HG03521 (cell line): ENCODE measurements around the gene MEGF6.

ENCODE experiments used
- ATAC-seq: cut with Tn5 transposase; IDR thresholded peaks from one replicate; pipeline ENCODE4 v1.9.1; 2021; ENCODE audit warnings: mild to moderate bottlenecking, moderate library complexity; ENCODE audit not compliant: unreplicated experiment

The MEGF6 gene

DNA sequence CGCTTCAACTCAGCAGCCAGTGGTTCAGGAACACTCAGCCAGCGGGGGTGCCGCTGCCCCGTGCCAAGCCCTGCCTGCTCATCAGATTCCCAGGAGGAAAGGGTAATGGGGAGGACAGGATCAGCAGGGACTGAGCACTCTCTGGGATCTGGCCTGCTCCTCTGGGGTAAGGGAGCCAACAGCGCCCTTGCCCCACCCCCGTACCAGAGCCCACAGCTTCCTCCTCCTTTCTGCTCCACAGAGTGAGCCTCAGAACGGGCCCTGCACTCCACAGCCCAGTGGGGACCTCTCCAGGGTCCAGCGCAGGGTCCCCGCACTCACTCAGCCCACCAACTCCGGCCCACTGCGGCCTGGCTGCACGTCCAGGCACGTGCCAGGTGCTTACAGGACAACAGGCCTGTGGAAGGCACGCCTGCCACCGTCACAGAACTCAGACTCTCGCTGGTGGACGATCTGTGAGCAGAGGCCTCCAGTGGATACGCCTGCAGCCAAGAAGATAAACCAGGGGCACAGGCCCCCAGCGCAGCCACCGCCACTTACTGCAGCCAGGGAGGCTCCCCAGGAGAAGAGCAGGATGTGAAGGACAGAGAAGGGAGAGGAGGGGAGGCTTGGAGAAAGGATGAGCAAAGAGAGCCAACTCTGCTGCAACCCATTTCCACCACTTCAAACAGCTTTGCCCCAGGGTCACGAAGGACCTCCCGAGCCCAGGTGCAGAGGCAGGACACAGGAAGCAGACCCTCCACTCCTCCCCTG lies 2.1 kb downstream of the MEGF6 start:
- ATAC-seq, result no peak

DNA sequence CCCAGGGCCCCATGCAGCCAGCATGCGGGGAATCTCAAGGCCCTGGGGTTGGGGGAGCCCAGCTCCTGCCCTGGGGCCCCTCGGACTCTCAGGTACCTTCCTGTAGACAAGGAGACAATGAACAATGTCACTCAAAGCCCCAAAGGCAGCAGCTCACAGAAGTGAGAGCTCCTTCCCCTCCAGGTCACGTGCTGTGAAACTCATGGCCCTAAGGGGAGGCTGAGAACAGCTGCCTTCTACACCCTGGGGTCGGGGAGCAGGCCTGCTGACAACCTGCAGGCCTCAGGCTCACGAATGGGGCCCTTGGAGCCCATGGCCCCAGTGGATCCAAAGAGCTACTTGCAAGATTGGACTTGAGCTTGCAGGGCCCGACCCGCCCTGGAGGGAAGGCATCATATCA lies 3.2 kb downstream of the MEGF6 start:
- ATAC-seq, result no peak

DNA sequence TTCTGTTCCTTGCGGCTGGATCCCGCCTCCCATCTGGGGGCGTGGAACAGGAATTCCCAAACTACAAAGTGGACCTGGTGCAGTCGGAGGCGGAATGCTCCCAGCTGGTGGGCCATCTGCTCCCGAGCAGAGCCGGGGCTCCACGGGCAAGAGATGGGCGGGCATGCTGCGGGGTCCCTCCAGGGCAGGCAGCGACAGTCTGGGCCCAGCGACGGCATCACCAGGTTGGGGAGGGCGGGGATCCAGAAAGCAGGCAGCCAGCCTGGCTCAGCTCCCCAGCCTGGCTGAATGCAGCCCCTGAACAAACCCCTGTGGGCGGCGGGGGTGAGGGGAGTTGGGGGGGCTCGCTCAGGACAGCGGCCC lies 3.6 kb downstream of the MEGF6 start:
- ATAC-seq, result no peak

DNA sequence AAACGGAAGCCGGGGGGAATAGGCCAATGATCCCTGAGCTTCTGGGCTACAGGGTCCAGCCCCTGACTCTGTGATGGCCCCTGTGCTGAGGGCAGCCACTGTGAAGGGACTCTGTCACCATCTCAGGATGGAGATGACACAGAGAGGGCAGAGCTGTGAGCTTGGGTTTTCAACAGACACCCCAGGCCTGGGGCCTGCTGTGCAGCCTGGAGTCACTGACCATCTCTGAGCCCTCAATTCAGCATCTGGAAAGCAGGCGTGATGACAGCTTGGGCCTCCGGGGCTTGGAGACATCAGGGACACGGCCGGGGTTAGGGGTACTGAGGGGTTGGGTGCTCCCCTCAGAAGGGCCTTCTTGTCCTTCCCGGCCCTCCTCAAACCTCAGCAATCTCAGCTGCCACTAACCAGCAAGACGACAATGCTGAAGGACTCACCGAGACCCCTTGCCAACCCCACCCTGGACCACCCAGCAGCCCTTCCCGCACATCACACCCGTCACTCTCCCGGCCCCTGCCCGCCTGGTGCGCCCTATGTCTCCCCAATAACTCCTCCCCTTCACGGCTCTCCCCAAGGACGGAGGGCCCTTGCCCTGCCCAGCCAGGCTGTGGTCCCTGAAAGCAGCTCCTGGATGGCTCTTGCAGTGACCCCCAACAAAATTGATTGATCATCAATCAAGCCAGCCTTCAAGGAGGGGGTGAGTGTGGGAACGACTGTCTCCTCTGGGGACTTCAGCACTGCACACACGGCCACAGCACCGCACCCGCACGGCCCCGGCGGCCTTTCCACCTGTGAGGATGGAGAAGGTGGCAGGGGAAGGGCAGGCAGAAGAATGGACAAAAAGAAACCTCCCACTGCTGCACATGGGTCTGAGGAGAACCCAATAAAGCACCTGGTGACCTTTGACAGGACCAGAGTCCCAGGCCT lies 4.3 kb downstream of the MEGF6 start:
- no peak for ATAC-seq

DNA sequence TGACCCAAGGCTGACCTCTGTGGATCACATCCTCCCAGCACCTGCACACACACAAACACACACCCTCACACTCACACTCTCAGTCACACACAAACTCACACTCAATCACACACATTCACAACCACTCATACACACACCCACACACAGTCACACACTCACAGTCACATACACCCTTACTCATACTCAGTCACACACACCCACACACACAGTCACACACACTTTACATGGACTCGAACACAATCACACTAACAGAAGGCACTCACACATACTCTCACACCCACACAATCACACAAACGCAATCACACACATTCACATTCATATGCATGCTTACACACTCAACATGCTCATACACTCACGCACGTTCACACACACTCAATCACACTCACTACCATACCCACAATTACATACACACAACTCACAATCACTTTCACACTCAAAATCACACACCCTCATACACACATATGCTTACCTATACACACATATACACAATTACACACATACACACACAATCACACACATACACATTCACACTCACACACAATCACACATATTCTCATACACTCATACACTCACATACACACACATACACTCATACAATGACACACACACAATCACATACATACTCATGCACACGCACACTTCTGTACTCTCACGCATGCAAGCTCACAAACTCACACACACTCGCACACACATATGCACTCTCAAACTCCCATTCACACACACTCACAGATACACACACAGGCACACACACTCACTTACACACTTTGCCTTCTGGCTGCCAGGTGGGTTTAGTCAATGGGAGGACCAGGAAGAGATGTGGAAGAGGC lies 6.1 kb downstream of the MEGF6 start:
- ATAC-seq, result no peak

DNA sequence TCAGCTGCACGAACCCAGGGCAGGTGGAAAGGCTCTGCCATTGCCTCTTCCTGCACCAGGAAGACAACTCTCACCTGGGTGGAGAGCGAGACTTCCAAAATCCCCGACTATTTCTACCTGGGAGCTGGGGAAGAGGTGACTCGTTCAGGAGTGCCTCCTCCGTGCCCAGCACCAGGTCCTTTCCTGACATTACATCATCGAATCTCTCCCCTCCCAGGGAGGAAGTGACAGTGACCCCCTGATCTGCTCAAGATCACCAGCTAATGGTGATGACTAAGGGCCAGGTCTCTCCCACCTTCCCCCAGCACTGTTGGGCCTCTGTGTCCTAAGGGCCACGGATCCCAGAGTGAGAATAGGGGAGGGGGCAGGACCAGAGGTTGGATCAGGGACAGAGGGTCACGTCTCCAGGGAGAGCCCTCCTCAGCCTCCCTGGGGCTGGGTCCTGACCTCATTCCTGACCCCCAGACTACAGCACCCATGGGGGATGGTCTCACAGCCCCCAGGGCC lies 6.8 kb downstream of the MEGF6 start:
- ATAC-seq, result no peak

DNA sequence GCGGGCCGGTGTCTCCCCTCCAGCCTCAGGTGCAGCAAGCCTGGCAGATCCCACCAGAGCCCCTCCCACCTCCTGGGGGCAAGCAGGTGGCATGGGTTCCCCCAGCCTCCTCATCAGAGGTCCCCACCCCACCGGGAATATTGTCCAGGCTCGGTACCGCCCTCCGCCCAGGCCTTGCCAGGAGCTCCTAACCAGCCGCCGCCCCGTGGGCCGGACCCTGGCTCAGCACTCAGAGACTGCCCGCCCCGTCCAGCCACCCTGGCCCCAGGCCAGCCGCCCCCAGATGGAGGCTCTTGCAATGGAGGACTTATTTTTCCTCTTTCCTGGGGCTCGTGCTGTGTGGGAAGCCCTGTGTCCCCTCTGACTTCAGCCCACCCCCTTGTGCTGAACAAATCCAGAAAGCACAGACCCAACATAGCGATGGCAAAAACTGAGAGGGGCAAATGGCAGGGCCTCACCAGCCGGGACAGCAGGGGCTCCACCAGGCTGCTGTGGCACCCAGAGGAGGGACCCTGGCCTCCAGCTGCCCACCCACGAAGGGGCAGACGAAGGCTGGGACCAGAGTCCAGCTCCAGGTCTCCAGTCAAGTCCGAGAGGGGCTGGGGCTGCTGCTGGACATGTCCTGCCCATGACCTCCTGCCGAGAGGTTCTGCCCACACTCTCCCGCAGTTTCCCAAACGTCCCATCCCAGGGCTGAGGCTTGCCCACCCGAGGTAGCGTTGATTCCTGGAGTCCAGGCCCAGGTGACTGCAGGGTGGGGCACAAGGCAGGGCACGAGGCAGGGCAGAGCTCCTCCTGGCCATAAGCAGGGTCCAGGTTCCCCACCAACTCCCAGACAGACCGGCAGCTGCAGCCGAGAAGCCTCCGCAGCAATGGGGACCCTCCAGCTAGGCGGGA lies 7.5 kb downstream of the MEGF6 start:
- no peak for ATAC-seq

DNA sequence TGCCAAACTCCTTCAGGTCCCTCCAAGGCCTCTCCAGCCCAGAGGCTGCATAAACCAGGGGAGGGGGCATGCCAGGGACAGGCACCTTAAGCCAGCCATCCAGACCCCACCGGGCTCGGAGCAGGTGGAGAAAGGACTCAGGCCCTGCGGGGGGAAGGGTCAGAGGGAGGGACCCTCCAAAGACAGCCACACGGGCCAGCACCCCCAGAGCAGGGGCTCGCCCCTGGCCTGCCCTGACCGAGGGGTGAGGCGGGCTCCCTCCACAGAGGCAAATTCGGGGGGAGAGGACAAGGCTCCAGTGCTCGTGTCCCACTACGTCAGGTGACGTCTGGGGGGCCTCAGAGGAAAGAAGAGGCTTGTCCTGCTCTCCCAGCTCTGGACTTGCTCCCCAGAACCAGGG lies 8.2 kb downstream of the MEGF6 start:
- no peak for ATAC-seq

DNA sequence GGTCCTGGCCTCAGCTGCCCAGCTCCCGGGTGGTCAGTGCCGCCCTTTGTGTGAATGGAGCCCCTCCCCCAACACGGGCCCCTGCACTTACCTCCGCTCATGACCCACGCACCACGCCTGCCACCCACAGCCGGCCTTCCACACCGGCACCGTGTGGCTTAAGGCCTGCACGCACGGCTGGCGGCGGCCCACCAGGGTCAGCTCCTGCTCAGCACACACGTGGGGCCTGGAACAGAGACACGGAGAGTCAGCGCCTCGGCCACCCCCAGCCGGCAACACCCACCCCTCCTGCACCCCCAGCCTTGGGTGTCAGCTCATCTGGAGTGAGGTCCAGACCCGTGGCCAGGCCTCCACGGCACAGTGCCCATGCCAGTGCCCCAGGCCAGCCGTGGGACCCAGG lies 8.9 kb downstream of the MEGF6 start:
- ATAC-seq, result no peak

DNA sequence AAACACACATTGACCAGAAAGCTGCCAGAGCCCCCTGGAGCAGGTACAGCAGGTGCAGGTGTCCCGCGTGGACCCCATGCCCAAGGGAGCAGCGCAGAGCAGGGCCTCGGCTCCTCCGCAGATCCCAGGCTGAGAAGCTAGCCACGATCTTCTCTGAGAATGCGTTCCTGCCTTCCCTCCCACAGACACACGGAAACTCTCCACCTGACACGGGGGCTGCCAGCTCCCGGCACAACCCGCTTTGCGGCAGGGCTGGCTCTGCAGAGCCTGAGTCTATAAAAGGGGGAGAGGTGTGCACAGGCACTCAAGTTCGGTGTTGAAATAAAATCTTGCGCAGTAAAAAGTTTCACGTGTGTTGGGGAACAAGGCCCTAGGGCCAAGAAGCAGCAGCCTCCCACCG lies 9.6 kb downstream of the MEGF6 start:
- no peak for ATAC-seq

DNA sequence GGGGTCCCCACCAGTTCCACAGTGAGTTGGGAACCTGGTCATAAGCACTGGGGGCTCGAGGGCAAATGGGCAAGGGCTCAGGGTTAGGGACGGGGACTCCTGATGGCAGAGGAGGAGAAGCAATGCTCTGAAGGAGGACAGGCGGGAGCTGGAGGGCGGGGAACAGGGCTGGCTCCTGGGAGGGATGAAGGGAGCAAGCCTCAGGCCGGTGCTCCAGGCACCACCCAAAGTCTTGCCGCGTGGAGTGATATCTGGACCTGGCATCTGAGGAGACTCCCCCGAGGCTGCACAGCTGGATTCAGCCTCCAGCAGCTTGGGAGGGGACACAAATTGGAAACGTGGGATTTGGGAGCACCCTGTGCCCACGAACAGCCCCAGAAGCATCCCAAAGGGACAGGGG lies 11.0 kb downstream of the MEGF6 start:
- no peak for ATAC-seq

DNA sequence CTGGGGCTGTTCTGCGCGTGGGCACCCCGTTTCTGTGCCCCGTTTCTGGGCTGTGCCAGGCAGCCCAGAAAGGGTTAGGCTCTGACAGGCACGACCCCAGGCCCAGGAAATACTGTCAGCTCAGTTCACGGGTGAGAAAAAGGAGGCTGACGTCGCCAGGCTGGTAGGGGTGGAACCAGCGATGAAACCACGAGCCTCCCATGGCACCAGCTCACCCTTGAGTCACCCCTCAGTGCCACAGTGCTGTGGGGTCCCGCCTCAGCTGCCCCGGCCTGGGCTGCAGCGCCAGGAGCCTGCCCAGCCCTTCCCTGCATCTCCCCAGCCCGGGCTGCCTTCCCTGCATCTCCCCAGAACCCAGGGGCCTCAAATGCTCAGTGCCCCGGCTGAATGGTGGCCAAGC lies 11.5 kb downstream of the MEGF6 start:
- ATAC-seq, result no peak

DNA sequence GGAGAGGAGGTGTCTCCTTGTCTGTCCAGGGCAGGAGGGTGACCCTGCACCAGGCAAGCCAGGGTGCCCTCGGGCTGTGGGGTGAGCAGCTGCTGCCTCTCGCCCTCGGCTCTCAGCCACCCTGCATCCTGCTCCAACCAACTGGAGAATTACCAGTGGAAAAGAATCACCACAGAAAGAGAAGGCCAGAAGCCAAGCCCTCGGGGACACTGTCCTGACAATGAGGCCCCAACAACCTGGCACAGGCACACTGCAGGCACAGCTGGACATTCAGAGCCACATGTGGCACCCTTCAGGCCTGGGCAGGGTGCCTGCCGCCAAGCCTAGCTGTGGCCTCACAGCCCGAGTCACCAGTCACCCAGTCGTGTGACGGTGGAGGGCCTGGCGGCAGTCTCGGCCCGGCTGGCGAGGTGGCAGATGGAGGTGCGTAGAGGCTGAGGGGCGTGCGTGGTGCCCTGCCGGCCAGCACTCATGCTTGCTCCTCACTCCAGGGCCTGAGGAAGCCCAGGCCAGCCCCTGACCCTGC lies 12.0 kb downstream of the MEGF6 start:
- no peak for ATAC-seq

DNA sequence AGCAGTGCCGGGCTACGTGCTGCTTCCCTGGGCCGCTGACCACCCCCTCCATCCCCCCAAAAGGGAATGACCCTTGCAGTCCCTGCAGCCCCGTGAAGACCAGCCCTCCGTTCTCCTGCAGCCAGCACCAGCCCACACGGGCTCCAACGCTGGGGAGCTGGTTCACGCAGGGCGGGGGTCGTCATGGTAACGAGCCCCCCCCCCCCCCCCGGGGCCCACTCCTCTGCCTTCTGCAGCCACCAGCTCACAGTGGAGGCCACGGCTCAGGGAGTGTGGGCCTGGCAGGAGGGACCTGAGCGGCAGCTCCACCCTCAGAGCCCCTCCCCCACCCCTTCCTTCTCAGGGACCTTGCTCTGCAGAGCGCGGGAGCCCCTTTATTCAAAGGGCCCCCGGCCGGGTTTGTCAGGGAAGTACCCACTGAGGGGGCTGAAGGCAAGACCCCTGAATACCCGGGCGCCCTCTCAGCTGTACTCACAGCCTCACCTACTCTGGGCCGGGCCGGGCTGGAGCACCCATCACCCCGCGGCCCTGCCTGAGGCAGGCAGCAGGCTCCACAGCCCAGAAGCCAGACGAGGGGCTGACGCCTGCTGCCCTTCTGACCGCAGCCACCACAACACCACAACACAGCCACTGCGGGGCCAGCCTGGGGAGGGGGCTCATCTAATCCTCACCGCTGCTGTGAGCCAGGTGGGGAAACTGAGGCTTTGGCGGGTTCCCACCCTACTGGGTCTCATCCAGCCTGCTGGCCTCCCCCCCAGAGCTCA lies 12.6 kb downstream of the MEGF6 start:
- ATAC-seq, result no peak

DNA sequence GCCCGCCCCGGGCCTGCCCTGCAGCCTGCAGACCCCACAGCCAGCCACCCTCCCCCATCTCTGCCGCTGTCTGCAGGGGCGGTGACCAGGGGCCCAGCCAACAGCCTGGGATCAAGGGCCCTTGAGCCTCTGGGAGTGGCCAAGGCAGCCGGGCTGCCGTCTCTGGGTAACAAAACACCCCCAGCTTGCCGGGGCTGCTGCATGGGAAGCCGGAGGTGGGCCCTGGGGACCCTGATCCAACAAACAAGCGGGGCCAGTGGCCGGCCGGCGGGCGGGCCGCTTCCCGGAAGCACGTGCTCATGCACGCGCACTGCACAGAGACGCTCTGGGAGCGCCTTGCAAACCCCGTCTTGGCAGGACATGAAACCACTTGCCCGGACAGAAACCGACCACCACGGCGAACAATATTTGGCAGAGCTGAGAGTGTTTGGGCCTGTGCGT lies 13.2 kb downstream of the MEGF6 start:
- ATAC-seq, result no peak

DNA sequence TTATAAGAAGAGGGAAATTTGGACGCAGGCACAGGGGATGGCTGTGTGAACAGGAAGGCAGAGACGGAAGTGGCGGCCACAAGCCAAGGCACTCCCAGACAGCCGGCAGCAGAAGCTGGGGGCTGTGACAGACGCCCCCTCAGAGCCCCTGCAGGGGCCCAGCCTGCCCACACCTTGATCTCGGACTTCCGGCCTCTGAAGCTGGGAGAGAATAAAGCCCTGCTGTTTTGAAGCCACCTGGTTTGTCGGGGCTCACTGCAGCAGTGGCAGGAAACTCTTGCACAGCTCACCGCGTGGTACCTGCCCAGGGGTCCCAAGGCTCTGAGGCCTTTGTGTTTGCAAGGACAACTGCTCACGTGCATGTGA lies 13.7 kb downstream of the MEGF6 start:
- ATAC-seq, result no peak

DNA sequence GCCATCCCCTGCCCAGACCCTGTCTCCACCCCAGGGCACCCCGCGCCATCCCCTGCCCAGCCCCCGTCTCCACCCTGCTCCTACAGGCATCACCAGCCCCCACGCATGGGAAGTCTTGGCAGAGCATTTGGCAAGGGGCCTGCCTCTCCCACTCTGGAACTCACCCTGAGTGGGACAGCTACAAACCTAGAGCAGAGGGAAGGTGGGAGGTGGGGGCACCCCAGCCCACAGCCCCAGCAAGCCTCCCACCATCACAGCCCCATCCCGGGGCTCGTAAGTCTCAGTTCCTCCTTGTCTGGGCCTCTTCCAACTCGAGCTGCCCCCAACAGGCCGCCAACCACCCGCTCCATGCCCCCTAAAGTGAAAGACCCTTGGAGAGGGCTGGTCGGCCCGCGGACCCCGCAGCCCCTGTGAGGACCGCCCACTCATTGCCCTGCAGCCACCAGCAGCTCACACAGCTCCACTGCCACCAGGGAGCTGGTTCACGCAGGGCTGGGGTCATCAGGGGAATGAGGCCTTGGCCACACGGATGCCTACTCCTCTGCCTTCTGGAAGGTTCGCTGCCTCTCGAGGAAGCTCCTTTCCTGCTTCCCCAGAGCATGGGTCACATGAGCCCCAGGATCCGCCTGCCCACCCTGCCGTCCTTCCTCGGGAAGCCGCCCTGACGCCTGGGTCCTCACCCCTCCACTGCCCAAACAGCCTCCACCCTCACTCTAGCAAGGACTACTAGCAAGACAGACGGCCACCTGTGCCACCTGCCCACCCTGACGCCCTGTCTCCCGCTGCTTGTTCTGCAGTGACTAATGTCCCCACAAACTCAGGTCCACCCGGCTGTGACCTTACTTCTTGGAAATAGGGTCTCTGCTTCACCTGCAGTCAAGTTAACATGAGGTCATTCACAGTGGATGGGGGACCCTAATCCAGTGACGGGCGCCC lies 14.4 kb downstream of the MEGF6 start:
- ATAC-seq, result no peak

DNA sequence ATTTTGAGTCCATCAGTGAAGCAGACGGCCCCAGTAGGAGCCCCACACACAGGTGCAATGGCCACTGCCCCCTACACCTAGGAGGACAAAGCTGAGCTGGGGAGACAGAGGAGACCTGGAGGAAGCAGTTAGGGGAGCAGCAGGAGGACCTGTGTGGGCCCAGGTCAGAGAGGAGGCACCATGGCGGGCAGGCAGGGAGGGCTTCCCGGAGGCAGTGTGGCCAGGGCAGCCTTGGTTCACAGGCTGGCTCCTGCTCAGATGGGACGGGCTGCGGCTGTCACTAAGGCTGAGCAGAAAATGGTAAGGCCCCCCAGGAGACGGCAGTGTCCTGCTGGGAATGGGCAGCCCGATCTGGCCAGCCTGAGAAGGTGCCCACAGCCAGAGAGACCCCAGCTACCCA lies 15.4 kb downstream of the MEGF6 start:
- ATAC-seq, result no peak
